ENCODE results near the gene MRPS27.

DNA sequence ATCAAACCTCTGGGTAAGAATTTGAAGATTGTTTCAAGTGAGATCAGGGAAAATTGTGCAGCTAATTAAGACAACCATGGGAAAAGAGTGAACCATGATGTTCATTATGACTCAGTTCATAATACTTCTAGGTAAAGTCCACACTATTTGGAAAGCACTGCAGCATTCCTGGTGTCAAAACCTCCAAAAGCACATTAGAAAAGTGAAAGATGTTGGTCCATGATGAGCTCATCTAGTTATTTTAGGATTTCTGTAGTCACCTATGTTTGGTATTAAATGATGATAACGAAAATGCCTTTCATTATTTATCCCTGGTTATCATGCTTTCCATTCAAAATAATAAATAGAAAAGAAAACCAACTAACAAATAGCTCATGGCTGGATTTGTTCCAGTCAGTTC, 49.3 kb upstream of the MRPS27 start:
- TF ChIP-seq, protein P1, sequence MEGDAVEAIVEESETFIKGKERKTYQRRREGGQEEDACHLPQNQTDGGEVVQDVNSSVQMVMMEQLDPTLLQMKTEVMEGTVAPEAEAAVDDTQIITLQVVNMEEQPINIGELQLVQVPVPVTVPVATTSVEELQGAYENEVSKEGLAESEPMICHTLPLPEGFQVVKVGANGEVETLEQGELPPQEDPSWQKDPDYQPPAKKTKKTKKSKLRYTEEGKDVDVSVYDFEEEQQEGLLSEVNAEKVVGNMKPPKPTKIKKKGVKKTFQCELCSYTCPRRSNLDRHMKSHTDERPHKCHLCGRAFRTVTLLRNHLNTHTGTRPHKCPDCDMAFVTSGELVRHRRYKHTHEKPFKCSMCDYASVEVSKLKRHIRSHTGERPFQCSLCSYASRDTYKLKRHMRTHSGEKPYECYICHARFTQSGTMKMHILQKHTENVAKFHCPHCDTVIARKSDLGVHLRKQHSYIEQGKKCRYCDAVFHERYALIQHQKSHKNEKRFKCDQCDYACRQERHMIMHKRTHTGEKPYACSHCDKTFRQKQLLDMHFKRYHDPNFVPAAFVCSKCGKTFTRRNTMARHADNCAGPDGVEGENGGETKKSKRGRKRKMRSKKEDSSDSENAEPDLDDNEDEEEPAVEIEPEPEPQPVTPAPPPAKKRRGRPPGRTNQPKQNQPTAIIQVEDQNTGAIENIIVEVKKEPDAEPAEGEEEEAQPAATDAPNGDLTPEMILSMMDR (IDR thresholded peaks at IDR 0.05; ENCODE audit: low read depth, low read length, missing input control): no peak
- no peak for TF ChIP-seq TAF1 (conservative IDR thresholded peaks at IDR 0.05)
- TF ChIP-seq, protein P2, sequence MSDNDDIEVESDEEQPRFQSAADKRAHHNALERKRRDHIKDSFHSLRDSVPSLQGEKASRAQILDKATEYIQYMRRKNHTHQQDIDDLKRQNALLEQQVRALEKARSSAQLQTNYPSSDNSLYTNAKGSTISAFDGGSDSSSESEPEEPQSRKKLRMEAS (IDR thresholded peaks at IDR 0.05): no peak
- TF ChIP-seq, protein P3, sequence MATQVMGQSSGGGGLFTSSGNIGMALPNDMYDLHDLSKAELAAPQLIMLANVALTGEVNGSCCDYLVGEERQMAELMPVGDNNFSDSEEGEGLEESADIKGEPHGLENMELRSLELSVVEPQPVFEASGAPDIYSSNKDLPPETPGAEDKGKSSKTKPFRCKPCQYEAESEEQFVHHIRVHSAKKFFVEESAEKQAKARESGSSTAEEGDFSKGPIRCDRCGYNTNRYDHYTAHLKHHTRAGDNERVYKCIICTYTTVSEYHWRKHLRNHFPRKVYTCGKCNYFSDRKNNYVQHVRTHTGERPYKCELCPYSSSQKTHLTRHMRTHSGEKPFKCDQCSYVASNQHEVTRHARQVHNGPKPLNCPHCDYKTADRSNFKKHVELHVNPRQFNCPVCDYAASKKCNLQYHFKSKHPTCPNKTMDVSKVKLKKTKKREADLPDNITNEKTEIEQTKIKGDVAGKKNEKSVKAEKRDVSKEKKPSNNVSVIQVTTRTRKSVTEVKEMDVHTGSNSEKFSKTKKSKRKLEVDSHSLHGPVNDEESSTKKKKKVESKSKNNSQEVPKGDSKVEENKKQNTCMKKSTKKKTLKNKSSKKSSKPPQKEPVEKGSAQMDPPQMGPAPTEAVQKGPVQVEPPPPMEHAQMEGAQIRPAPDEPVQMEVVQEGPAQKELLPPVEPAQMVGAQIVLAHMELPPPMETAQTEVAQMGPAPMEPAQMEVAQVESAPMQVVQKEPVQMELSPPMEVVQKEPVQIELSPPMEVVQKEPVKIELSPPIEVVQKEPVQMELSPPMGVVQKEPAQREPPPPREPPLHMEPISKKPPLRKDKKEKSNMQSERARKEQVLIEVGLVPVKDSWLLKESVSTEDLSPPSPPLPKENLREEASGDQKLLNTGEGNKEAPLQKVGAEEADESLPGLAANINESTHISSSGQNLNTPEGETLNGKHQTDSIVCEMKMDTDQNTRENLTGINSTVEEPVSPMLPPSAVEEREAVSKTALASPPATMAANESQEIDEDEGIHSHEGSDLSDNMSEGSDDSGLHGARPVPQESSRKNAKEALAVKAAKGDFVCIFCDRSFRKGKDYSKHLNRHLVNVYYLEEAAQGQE (IDR thresholded peaks at IDR 0.05): no peak
- no peak for TF ChIP-seq JUND (IDR thresholded peaks at IDR 0.05)
- TF ChIP-seq FOXA1 (IDR thresholded peaks at IDR 0.05): no peak
- no peak for TF ChIP-seq YY1 (IDR thresholded peaks at IDR 0.05)
- no peak for TF ChIP-seq HNF4G (IDR thresholded peaks at IDR 0.05)
- TF ChIP-seq GABPA (IDR thresholded peaks at IDR 0.05 in 1 of 2, conservative IDR thresholded peaks at IDR 0.05 in 1 of 2): no peak
- no peak for TF ChIP-seq EGR1 (IDR thresholded peaks at IDR 0.05; ENCODE audit: low read depth in 2 of 2)
- TF ChIP-seq RXRA (IDR thresholded peaks at IDR 0.05): no peak

Measured in liver (tissue), 3 donors.